ENCODE results near the gene CXCL12.

GRCh38 chr10:44352316-44353127 lies 32.4 kb downstream of the CXCL12 start:
- TF ChIP-seq GATA2 (IDR thresholded peaks at IDR 0.05; ENCODE audit: low read depth, low read length) (no peak), GATA3 (IDR thresholded peaks at IDR 0.05; ENCODE audit: low read depth, low read length) (no peak)
